ENCODE measurements around the gene PLEKHA6.

Gene PLEKHA6

DNA sequence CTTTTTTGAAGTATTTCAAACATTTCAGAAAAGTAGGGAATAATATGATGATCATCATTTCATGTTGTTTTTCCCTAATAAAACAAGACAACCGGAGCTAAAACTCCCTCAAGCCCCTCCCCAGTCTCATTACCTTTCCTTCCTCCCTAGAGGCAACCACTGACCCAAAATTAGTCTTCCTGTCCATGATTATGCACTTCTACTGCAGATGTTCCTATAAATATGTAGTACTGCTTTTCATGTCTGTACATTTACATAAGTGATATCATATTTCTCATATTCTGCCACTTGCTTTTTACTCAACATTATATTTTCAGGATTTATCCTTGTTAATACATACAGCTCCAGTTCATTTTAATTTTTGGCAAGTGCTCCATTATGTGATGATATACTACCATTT is 87.2 kb downstream of the PLEKHA6 start:
- Histone ChIP-seq H3K27ac (no peak overlapping the region), H3K4me3 (no peak overlapping the region)
- no peak for TF ChIP-seq CTCF (IDR thresholded peaks at IDR 0.05)
- DNase-seq (ENCODE audit: low spot score), result no peak

GRCh38 chr1:204271970-204272369 is 87.8 kb downstream of the PLEKHA6 start:
- no peak overlapping the region for H3K4me3 ChIP-seq
- no peak for DNase-seq (ENCODE audit: low spot score)
- no peak overlapping the region for H3K27ac ChIP-seq
- TF ChIP-seq CTCF (IDR thresholded peaks at IDR 0.05), result no peak

- no peak for TF ChIP-seq CTCF (IDR thresholded peaks at IDR 0.05)
- DNase-seq (ENCODE audit: low spot score), result no peak
- Histone ChIP-seq H3K4me3 (no peak overlapping the region), H3K27ac (no peak overlapping the region)
Observed at GRCh38 chr1:204268101-204268500, 91.6 kb downstream of the PLEKHA6 start.

GRCh38 chr1:204267191-204267601 is 92.5 kb downstream of the PLEKHA6 start:
- no peak overlapping the region for H3K4me3 ChIP-seq
- no peak overlapping the region for H3K27ac ChIP-seq
- DNase-seq (ENCODE audit: low spot score), result no peak
- no peak for TF ChIP-seq CTCF (IDR thresholded peaks at IDR 0.05)

DNA sequence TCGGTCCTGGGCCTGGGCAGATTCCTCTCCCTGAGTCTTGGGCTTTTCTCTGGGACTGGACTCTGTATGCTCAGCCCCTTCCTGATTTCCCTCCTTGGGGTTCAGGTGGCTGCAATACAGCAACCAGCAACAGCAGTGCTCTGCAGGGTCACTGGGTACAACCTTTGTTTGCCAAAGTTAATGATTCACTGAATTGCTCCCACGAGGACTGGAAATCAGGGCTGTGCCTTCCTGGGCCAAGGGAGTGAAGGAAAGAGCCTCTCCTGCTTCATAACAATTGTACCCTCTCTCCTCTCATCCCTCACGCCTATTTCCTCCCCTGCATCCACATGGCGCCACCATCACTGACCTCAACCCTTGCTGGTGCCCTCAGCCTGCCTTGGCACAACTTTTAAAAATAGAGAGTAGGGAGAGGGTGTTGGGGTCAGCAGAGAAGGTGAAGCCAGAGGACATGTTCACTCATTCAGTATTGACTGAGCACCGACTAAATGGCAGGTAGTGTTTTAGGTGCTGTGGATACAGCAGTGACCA is 93.2 kb downstream of the PLEKHA6 start:
- no peak for TF ChIP-seq CTCF (IDR thresholded peaks at IDR 0.05)
- no peak for DNase-seq (ENCODE audit: low spot score)
- no peak overlapping the region for H3K4me3 ChIP-seq
- no peak overlapping the region for H3K27ac ChIP-seq

- DNase-seq (ENCODE audit: low spot score), result no peak
- H3K27ac ChIP-seq, result no peak overlapping the region
- no peak for TF ChIP-seq CTCF (IDR thresholded peaks at IDR 0.05)
- H3K4me3 ChIP-seq, result no peak overlapping the region
Observed at GRCh38 chr1:204265665-204266064, 94.1 kb downstream of the PLEKHA6 start.

DNA sequence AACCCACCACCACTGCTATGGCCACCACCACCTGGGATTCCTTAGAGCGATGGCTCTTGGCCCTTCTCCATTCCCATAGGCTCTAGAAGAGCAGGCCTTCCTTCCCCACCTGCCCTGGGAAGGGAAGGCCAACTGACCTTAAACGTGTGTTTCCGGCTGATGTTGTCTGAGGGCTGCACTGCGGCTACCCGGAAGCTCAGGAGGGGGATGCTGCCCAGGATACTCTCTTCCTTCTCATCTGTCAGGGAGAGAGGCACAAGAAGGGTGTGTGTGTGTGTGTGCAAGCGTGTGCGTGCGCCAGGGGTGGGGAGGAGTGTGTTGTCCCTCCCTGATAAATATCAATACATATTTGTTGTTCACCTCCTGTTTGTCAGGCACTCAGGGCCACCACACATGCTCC is 94.9 kb downstream of the PLEKHA6 start:
- DNase-seq (ENCODE audit: low spot score), result no peak
- TF ChIP-seq CTCF (IDR thresholded peaks at IDR 0.05), result no peak
- no peak overlapping the region for H3K4me3 ChIP-seq
- no peak overlapping the region for H3K27ac ChIP-seq
